ENCODE data around the gene DCXR. TPM values are rescaled to one million over a fixed set of nuclear protein-coding genes. Genes with fewer than 3 reads are reported as not detected.
A peak's percentile ranks its signal among the peaks of the same experiment; 100 is the strongest.
"Not testable (repeated sequence)": the region's sequence is repeated elsewhere in the genome, so short reads cannot be mapped to it uniquely, and the experiment has no call there.

DCXR gene
- total RNA-seq, 1 donor from 2014 or later: 1,477 TPM

GRCh38 chr17:82042649-82043048, 5.2 kb upstream of the DCXR start:
- DNase-seq (ENCODE audit: low spot score): no peak
- no peak for ATAC-seq

- ATAC-seq: no peak
- DNase-seq (ENCODE audit: low spot score): no peak
Measured at GRCh38 chr17:82041144-82041814, 3.8 kb upstream of the DCXR start.

- peak; percentile 96 for DNase-seq (ENCODE audit: low spot score)
- peak; percentile 49 for ATAC-seq
Measured at GRCh38 chr17:82039695-82040299, 2.3 kb upstream of the DCXR start.

GRCh38 chr17:82038796-82039409, 1.4 kb upstream of the DCXR start:
- not testable (repeated sequence) for DNase-seq (ENCODE audit: low spot score)

GRCh38 chr17:82037889-82038195, 345 bp upstream of the DCXR start:
- DNase-seq (ENCODE audit: low spot score) (no peak), ATAC-seq (no peak)

More at GRCh38 chr17:82038796-82039409, 1.4 kb upstream of the DCXR start:
- not testable (repeated sequence) for ATAC-seq

GRCh38 chr17:82036634-82037091, 834 bp downstream of the DCXR start:
- no peak for ATAC-seq

GRCh38 chr17:82035956-82036633, 1.4 kb downstream of the DCXR start:
- ATAC-seq (no peak), DNase-seq (ENCODE audit: low spot score) (no peak)

More at GRCh38 chr17:82036634-82037091, 834 bp downstream of the DCXR start:
- no peak for DNase-seq (ENCODE audit: low spot score)

- ATAC-seq (no peak), DNase-seq (ENCODE audit: low spot score) (no peak)
Measured at GRCh38 chr17:82035488-82035887, 2.0 kb downstream of the DCXR start.

GRCh38 chr17:82034371-82035011, 3.0 kb downstream of the DCXR start:
- peak; percentile 17 for ATAC-seq
- DNase-seq (ENCODE audit: low spot score): peak; percentile 88

GRCh38 chr17:82033359-82034085, 4.0 kb downstream of the DCXR start:
- no peak for DNase-seq (ENCODE audit: low spot score)
- ATAC-seq: no peak

- peak; percentile 21 for ATAC-seq
- DNase-seq (ENCODE audit: low spot score): no peak
Measured at GRCh38 chr17:82031885-82032627, 5.4 kb downstream of the DCXR start.

- no peak for DNase-seq (ENCODE audit: low spot score)
- peak; percentile 1 for ATAC-seq
Measured at GRCh38 chr17:82031303-82031884, 6.1 kb downstream of the DCXR start, which contains the start of gene RAC3. TSS of gene RAC3 (plus strand) at chr17:82031678. CDS start at chr17:82031762, 84 bp downstream.

- DNase-seq (ENCODE audit: low spot score): peak; percentile 91
- ATAC-seq: peak; percentile 68
Measured at GRCh38 chr17:82030470-82031302, 6.8 kb downstream of the DCXR start.

GRCh38 chr17:82029990-82030469, 7.5 kb downstream of the DCXR start:
- no peak for ATAC-seq
- no peak for DNase-seq (ENCODE audit: low spot score)

- DNase-seq (ENCODE audit: low spot score) (no peak), ATAC-seq (no peak)
Measured at GRCh38 chr17:82029391-82029790, 8.1 kb downstream of the DCXR start.

- no peak for ATAC-seq
Measured at GRCh38 chr17:82028966-82029365, 8.5 kb downstream of the DCXR start.

GRCh38 chr17:82028246-82028645, 9.3 kb downstream of the DCXR start:
- no peak for DNase-seq (ENCODE audit: low spot score)
- no peak for ATAC-seq

More at GRCh38 chr17:82028966-82029365, 8.5 kb downstream of the DCXR start:
- DNase-seq (ENCODE audit: low spot score): no peak

Data from left lobe of liver (tissue), 2 donors.